Skeletal muscle cell (primary cell): ENCODE data around the gene PCGF3.
A peak's percentile ranks its signal among the peaks of the same experiment; 100 is the strongest.

ENCODE experiments used
- DNase-seq: peaks from one replicate; pipeline ENCODE4 v3.0.0-alpha.2; 2010; ENCODE audit warnings: low read depth
- H3K4me3 ChIP-seq: 2 replicates; pipeline ENCODE4 v1.5.1; 2011; ENCODE audit warnings: low read depth, mild to moderate bottlenecking, control low read depth, low read length, moderate library complexity

Gene PCGF3, protein sequence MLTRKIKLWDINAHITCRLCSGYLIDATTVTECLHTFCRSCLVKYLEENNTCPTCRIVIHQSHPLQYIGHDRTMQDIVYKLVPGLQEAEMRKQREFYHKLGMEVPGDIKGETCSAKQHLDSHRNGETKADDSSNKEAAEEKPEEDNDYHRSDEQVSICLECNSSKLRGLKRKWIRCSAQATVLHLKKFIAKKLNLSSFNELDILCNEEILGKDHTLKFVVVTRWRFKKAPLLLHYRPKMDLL

DNA sequence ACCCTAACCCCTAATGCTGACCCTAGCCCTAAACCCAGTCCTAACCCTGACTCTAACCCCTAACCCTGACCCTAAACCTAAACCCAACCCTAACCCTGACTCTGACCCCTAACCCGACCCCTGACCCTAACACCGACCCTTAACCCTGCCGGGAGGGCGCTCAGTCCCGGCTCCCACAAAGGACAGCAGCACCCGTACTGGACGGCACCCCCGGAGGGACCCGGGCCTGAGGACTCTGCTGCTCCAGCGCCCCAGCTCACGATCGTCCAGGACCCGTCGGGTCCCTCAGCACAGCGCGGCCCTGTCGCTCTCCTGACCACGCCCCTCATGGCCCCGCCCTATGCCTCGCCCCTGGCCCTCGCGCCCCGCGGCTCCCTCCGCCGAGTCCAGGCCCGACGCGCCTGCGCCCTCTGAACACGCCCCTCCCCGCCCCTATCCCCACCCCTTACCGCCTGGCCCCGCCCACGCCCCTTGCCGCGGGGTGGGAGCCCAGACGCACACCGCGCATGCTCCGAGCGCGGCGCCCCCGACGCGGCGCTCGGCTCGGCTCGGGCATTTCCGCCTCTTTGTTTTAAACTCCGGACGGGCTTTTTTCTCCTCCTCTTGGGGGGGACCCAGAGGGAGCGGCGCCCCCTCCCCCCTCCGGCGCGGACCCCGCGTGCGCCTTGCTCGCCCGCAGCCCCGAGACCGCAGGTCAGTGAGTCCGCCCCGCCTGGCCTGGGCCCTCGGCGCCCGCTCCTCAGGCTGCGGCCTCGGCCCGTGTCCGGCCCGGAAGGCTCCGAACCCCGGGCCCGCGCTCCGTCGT, at the start of gene PCGF3:
TSS of gene PCGF3 (plus strand) at position 555 of the 805 bp plus-strand sequence. CDS start 27,849 bp downstream, outside the sequence.
- H3K4me3 ChIP-seq = peak within 1 kb of the TSS; percentile 90
- peak; percentile 81 for DNase-seq

DNA sequence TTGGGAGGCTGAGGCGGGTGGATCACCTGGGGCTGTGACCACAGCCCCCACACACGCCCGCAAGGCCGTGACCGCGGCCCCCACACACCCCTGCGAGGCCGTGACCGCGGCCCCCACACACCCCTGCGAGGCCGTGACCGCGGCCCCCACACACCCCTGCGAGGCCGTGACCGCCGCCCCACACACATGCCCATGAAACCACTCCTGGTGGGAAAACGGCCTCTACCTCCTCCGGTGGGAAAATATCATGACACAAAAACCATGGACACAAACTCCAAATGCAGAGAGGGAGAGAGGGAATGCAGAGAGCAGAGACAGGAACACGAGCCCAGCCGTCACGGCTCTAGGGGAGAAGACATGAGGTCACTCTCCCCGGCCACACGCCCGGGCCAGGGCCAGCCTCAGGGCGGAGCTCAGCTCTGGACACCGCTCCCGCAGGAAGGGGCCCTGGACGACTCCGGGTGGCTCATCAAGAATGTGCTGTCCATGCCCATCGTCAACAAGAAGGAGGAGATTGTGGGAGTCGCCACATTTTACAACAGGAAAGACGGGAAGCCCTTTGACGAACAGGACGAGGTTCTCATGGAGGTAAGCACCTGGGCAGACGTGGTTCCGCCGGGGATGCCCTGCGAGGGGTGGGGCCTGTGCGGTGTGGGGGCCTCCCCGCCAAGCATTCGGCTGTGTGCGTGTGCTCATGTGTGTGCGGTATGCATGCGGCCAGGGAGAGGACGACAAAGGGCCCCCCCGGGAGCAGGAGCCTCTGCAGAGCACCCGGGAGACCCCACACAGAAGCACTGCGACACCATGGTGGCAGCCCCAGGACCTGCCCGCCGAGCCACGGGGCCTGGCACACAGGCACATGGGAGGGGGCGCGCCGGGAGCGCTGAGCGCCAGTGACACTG, 48.9 kb upstream of the PCGF3 start:
- H3K4me3 ChIP-seq = no peak overlapping the region
- DNase-seq = no peak

DNA sequence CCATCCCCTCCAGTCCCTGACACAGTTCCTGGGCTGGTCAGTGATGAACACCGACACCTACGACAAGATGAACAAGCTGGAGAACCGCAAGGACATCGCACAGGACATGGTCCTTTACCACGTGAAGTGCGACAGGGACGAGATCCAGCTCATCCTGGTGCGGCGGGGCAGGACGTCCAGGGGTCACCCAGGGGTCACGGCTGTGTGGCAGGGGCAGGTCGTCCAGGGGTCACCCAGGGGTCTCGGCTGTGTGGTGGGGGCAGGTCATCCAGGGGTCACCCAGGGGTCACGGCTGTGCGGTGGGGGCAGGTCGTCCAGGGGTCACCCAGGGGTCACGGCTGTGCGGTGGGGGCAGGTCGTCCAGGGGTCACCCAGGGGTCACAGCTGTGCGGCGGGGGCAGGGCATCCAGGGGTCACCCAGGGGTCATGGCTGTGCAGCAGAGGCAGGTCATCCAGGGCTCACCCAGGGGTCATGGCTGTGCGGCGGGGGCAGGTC, 48.2 kb upstream of the PCGF3 start:
- H3K4me3 ChIP-seq = no peak overlapping the region
- no peak for DNase-seq

DNA sequence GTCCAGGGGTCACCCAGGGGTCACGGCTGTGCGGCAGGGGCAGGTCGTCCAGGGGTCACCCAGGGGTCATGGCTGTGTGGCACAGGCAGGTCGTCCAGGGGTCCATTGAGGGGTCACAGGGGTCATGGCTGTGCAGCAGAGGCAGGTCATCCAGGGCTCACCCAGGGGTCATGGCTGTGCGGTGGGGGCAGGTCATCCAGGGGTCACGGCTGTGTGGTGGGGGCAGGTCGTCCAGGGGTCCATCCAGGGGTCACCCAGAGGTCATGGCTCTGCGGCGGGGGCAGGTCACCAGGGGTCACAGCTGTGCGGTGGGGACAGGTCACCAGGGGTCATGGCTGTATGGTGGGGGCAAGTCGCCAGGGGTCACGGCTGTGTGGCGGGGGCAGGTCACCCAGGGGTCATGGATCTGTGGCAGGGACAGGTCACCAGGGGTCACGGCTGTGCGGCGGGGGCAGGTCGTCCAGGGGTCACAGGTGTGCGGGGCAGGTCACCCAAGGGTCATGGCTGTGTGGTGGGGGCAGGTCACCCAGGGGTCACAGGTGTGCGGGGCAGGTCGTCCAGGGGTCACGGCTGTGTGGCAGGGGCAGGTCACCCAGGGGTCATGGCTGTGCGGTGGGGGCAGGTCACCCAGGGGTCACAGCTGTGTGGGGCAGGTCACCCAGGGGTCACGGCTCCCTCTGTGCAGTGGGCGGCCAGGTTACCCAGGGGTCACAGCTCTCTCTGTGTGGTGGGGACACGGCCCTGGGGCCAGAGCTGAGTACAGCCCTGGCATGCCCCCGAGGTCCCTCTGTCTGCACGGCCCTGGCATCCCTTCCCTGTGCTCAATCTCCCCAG, 47.6 kb upstream of the PCGF3 start:
- H3K4me3 ChIP-seq = no peak overlapping the region
- DNase-seq = no peak

DNA sequence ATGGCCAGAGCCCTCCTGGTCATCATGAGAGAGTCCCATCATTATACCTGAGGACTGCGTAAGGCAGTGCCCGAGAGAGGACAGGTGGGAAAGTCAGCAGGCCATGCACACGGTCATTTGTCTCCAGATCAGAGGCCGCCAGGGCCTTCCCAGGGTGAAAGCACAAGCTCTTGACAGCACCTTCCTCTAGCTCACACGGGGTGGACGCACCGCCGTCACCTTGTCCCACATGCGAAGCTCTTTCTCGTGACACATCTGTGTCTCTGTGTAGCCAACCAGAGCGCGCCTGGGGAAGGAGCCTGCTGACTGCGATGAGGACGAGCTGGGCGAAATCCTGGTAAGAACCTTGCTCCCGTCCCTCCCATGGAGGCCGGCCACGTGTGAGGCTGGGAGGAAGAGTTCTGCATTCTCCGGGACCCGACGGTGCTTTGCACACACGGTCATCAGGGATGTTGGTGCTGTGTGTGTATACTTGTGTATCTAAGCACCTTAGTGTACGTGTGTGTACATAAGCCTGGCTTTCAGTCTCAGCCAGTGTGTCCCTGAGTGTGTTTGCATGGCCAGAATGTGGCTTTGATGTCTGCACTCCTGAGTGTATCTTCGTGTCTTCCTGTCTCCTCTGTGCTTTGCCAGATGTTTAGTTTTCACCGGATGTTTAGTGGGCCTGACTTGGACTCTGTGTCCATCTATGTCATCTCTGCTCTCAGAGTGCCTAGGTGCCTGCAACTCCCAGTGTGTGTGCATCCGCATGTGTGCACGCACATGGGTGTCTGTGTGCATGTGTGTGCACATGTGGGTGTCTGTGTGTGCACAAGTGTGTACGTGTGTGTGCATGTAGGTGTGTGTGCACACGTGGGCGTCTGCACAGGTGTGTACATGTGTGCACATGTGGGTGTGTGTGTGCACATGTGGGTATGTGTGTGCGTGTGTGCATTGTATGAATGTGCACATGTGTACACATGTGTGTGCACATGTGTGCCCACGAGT, 46.7 kb upstream of the PCGF3 start:
- no peak overlapping the region for H3K4me3 ChIP-seq
- DNase-seq = no peak

DNA sequence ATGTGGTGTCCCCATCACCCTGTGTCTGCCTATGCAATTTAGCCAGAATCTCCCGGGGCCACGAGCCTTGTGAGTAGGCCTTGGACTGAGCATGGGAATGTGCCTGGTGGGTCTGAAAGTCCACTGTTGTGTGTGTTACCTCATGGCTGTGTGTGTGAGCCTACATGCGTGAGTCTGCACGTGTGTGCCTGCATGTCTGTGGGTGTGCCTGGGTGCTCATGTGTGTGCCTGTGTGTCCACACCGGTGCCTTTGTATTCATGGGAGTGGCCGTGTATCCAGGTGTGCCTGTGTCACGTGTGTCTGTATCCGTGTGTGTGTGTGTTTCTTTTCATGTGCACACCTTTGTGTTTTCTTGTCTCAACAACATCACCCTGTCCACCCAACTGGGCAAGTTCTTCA, 45.8 kb upstream of the PCGF3 start:
- no peak overlapping the region for H3K4me3 ChIP-seq
- no peak for DNase-seq

DNA sequence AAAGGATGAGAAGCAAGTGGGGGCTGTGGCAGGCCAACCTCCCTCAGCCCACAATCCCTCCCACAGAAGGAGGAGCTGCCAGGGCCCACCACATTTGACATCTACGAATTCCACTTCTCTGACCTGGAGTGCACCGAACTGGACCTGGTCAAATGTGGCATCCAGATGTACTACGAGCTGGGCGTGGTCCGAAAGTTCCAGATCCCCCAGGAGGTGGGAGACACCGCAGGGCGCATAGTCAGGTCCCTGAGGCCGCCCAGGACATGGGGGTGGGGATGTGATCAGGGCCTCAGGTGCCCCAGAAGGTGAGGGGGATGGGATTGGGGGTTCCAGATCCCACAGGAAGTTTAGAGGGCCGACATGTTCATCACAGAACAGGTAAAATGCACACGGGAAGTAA, 45.2 kb upstream of the PCGF3 start:
- DNase-seq = no peak
- H3K4me3 ChIP-seq = no peak overlapping the region

DNA sequence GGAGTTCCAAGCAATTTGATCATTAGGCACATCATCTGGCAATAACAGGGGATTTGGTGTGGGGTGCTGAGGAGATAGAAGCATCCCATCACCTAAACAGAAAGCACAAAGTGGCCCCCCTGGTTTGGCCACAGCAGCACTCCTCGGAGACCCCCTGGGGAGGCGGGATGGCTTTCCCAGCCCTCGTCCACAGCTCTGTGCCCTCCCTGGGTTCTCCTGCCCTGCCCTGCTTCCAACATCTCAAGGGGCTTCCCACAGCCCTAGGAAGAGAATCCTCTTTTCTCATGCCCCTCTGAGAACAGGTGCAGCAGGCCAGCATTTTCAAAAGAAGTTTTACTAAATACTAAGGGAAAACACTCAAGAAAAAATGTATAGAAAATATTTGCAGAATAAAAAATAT, 44.4 kb upstream of the PCGF3 start:
- no peak overlapping the region for H3K4me3 ChIP-seq
- no peak for DNase-seq

DNA sequence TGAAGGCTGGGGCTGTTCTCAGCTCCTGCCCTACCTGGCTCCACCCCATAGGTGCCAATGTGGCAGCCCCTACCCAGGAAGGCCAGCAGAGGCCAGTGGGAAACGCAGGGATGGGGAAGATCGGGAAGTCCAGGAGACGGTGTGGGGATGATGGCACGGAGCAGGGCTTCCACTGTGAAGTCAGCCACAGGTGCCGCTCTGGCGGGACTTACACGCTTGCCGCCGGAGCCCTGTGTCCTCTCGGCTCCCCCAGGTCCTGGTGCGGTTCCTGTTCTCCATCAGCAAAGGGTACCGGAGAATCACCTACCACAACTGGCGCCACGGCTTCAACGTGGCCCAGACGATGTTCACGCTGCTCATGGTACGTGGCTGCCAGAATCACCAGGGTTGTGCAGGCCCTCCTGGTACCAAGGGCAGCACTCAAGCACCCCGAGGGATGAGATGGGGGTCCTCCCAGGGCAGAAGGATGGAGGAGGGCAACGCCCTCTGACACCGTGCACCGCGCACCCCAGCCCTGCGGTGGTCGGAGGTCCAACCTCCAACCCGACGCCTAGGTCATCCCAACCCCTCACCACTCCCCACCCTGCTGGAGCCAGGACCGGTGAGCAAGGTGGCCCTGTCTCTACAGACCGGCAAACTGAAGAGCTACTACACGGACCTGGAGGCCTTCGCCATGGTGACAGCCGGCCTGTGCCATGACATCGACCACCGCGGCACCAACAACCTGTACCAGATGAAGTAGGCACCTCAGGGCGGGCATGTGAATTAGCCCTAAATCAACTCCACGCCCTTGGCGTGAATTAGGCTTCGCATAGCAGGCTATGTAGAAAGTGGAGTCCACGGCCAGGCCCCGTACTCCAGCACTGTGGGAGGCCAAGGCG, 43.5 kb upstream of the PCGF3 start:
- DNase-seq = no peak
- no peak overlapping the region for H3K4me3 ChIP-seq

DNA sequence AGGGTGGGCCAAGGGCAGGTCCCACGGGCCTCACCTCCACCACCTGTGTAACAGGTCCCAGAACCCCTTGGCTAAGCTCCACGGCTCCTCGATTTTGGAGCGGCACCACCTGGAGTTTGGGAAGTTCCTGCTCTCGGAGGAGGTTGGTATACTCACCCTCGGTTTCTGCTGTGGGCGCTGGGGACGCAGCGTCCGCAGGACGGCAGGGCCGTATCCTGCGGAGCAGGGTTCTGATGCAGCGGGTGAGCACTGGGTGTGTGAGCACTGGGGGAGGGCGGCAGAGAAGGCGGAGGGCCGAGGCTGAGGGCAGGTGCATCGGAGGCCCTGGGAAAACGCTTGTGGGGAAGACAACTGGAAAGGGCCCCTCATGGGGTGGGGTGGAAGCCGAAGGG, 42.6 kb upstream of the PCGF3 start:
- no peak for DNase-seq
- H3K4me3 ChIP-seq = peak overlapping the region; percentile 18

DNA sequence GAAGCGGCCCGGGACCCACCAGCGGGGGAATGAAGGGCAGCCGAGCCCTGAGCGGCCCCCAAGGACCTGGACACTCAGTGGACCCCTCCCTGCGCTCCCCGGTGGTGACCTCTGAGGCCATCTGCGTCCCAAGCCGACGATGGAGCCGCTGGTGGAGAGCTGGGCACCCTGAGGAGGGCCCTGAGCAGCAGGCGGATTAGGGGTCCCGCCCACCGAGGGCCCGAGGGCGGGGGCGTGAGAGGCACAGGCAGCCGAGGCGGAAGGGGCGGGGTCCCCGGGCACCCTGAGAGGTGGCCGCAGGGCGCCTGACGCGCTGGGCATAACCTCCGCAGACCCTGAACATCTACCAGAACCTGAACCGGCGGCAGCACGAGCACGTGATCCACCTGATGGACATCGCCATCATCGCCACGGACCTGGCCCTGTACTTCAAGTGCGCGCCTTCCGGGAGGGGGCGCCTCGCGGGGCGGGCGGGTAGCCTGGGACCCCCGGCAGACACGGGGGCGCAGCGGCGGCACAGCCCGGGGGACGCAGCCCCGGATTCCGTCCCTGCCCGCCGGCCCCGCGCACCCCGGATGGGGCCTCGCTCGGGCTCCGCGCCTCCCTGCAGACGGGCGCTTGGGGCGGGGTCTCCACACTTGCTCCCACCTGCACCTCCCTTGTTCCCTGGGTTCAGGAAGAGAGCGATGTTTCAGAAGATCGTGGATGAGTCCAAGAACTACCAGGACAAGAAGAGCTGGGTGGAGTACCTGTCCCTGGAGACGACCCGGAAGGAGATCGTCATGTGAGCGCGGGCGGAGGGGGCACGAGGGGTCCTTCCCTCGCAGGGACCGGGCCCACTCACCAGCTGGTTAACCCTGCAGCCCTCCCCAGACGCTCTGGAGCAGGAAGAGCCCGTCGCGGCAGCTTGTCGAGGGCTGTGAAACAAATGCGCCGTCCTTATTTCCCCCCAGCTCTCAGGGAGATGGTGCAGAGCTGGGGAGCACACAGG, 41.9 kb upstream of the PCGF3 start:
- no peak for DNase-seq

DNA sequence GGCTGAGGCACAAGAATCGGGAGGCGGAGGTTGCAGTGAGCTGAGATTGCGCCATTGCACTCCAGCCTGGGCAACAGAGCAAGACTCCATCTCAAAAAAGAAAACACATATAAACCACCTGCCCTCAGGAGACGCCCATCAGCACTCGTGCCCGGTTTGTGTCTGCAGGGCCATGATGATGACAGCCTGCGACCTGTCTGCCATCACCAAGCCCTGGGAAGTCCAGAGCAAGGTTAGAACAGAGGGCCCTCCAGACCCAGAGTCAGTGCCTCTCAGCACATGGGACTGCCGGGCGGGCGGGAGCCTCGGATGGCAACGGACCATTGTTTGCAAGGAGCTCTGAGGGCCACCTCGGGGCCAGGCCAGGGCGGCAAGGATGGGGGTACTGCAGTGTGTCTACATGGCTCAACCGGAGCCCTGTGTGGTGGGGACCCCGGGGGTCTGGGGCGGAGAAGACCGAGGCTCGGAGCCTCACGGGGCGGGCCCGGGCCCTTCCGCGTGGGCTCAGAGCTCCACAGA, 40.9 kb upstream of the PCGF3 start:
- DNase-seq = no peak
- no peak overlapping the region for H3K4me3 ChIP-seq

More for the DNA sequence above, 41.9 kb upstream of the PCGF3 start:
- peak overlapping the region; percentile 18 for H3K4me3 ChIP-seq

DNA sequence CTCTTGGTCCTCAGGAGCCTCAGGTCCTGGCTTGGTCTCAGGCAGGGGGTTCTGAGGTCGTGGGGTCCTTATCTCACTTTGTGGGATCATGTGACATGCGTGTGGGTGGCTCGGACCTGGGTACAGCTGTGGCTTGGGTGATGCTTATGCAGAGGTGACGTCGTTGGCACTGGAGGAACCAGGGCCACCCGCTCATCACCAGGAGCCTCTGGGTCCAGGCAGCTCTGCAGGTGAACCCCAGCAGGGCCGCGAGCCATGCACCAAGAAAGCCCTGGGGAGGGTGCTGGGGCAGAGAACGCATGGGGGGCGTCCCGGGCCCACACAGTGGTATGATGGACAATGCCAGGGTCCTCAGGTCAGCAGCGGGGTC, 40.3 kb upstream of the PCGF3 start:
- no peak for DNase-seq

DNA sequence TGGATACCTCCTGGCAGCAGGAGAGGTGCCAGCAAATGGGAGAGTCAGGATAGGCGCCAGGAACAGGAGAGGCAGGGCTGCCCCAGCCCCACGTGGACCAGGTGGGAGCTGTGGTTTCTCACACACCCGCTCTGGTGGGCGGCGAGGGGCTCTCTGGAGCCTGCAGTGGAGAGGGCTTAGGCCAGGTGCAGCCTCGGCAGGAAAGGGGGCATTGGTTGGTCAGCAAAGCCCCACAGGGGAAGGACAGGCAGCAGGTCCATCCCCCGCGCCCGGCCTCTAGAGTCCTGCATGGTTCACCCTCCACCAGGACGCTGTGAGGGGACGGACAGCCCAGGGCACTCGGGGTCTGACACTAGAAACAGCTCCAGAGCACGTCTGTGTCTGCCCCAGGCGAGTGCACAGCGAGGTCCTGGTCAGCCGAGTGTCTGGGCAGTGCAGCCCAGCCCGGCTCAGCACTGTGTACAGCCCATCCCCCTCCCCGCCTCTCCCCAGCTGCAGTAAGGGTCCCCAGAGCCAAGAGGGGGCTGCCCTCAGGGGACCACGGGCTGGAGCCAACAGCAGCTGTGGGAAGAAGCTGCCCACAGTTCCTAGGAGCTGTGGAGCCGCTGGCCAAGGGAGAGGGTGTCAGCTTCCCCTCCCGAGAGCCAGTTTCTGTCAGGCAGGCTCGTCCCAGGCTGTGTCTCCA, 39.7 kb upstream of the PCGF3 start:
- no peak overlapping the region for H3K4me3 ChIP-seq
- no peak for DNase-seq

More for the DNA sequence above, 40.3 kb upstream of the PCGF3 start:
- H3K4me3 ChIP-seq = no peak overlapping the region

DNA sequence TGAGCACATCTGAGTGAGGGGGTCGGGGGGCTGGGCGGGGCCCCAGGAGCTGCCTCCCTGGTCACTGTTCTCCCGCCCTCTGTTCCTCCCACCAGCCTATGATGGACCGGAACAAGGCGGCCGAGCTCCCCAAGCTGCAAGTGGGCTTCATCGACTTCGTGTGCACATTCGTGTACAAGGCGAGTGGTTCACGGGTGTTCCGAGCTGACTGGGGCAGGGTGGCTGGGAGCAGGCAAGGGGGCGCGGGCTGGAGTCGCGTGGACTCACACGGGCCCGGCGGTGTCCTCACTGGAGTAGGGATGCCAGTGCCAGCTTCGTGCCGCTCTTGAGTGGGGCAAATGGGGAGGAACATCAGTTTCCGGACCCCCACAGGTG, 39.2 kb upstream of the PCGF3 start:
- no peak overlapping the region for H3K4me3 ChIP-seq
- no peak for DNase-seq
